Thyroid gland (tissue), 4 donors: ENCODE data around the gene POLDIP3. TPM values are rescaled to one million over a fixed set of nuclear protein-coding genes. Genes with fewer than 3 reads are reported as not detected.
"Not testable (repeated sequence)": the region's sequence is repeated elsewhere in the genome, so short reads cannot be mapped to it uniquely, and the experiment has no call there.

Source experiments
- DNase-seq, 2 donors: peaks; one replicate each; pipeline ENCODE4 v3.0.0-alpha.2; 2019
- H3K27ac ChIP-seq, 3 donors: fragments of 200-600 bp; sonication (generic); 1 replicate in 2 of 3; 2 replicates in 1 of 3; pipeline ENCODE4 v1.5.1; 2016 to 2019; ENCODE audit warnings: mild to moderate bottlenecking in 1 of 3, moderate library complexity in 1 of 3
- H3K27me3 ChIP-seq: fragments of 200-600 bp; sonication (generic); one replicate; pipeline ENCODE4 v1.5.1; 2019
- H3K36me3 ChIP-seq, 2 donors: fragments of 200-600 bp; sonication (generic); one replicate each; pipeline ENCODE4 v1.5.1; 2016 to 2019
- H3K4me1 ChIP-seq, 2 donors: fragments of 200-600 bp; sonication (generic); one replicate each; pipeline ENCODE4 v1.5.1; 2017 to 2019
- H3K4me3 ChIP-seq, 3 donors: fragments of 200-600 bp; sonication (generic); replicated peaks in 1 of 3; 1 replicate in 2 of 3; 2 replicates in 1 of 3; pipeline ENCODE4 v1.5.1; 2016; ENCODE audit warnings: mild to moderate bottlenecking in 1 of 3
- H3K9me3 ChIP-seq: fragments of 200-600 bp; sonication (generic); one replicate; pipeline ENCODE4 v1.5.1; 2017
- CTCF ChIP-seq, 6 experiments: fragments of 200-600 bp in 3 of 6; fragments of 450-650 bp in 3 of 6; sonication (generic) in 3 of 6; IDR thresholded peaks; one replicate each; pipeline ENCODE4 v1.5.1; 2016 to 2019; ENCODE audit warnings: antibody characterized with exemption in 6 of 6, mild to moderate bottlenecking in 2 of 6, inconsistent platforms in 1 of 6, moderate library complexity in 1 of 6
- POLR2A ChIP-seq, 2 donors: fragments of 450-650 bp; IDR thresholded peaks; one replicate each; pipeline ENCODE4 v1.6.1; 2017; ENCODE audit warnings: antibody characterized with exemption in 2 of 2, mild to moderate bottlenecking in 2 of 2, moderate library complexity in 1 of 2
- WGBS, 2 donors: methylation state at CpG; one replicate each; pipeline ENCODE4 v1.1.5; 2017; 5-methylcytosine and 5-hydroxymethylcytosine counted together
- intact Hi-C: fragments of 100-400 bp; cut with DNase I; formaldehyde crosslinking; loops from one replicate; pipeline ENCODE4 v1.15.1; 2023
- total RNA-seq, 4 donors: library from RNA; depleted of rRNA; stranded (reverse); fragments of >200 nt; gene quantifications; one replicate each; pipeline ENCODE4 v1.2.3, GENCODE V29; 2016

The POLDIP3 gene
- total RNA-seq, 4 donors from 2014 or later: 46.1 to 55.4 (median 49.8) TPM

- Histone ChIP-seq H3K27me3 (no peaks in the 10 kb centered on the region), H3K27ac (peak overlapping the region in 2 of 3 donors; percentile 51 to 63), H3K36me3 (no peaks in the 10 kb centered on the region), H3K9me3 (no peaks in the 10 kb centered on the region), H3K4me3 (no peak overlapping the region), H3K4me1 (peaks cover 19 to 28% of the 10 kb centered on the region in 2 donors)
- intact Hi-C loops: no loop called here
- WGBS, 2 donors: 51 to 56% methylated on average over 5 of the region's 5 CpGs
- no peak for DNase-seq
- no peak for TF ChIP-seq POLR2A (IDR thresholded peaks at IDR 0.05)
- TF ChIP-seq CTCF (IDR thresholded peaks at IDR 0.05): no peak
Observed at GRCh38 chr22:42561856-42562255, 52.8 kb downstream of the POLDIP3 start.

GRCh38 chr22:42560781-42561180 is 53.9 kb downstream of the POLDIP3 start:
- DNase-seq: no peak
- Histone ChIP-seq H3K36me3 (no peaks in the 10 kb centered on the region), H3K27me3 (no peaks in the 10 kb centered on the region), H3K4me1 (peaks cover 19 to 28% of the 10 kb centered on the region in 2 donors), H3K27ac (peak overlapping the region in 2 of 3 donors; percentile 10 to 51), H3K9me3 (no peaks in the 10 kb centered on the region), H3K4me3 (no peak overlapping the region)
- TF ChIP-seq CTCF (IDR thresholded peaks at IDR 0.05): peak in 4 of 6 experiments; percentile 19 to 39 (median 32)
- no peak for TF ChIP-seq POLR2A (IDR thresholded peaks at IDR 0.05)
- 22 to 56% methylated on average over 7 of the region's 7 CpGs for WGBS, 2 donors
- intact Hi-C loops: no loop called here

- TF ChIP-seq CTCF (IDR thresholded peaks at IDR 0.05) (no peak), POLR2A (IDR thresholded peaks at IDR 0.05) (no peak)
- intact Hi-C loops: no loop called here
Observed at GRCh38 chr22:42560381-42560780, 54.3 kb downstream of the POLDIP3 start.

GRCh38 chr22:42553475-42554361 is 61.0 kb downstream of the POLDIP3 start, which contains the start of gene SERHL2:
TSS of gene SERHL2 (plus strand) at chr22:42553956. CDS start at chr22:42554021, 65 bp downstream.
- no peaks in the 10 kb centered on the region for H3K36me3 ChIP-seq
- intact Hi-C loops: no loop called here
- H3K27me3 ChIP-seq: no peaks in the 10 kb centered on the region
- WGBS, 2 donors: 8% methylated on average over 18 to 42 of the region's 75 CpGs
- TF ChIP-seq POLR2A (IDR thresholded peaks at IDR 0.05) (peak in 1 of 2 donors; percentile 35), CTCF (IDR thresholded peaks at IDR 0.05) (peak in 1 of 6 experiments; percentile 11)
- peaks cover 10 to 19% of the 10 kb centered on the region in 2 donors for H3K4me1 ChIP-seq
- peak within 1 kb of the TSS in 1 of 3 donors; percentile 51 for H3K27ac ChIP-seq
- peak; percentile 74 to 76 for DNase-seq
- peak within 1 kb of the TSS in 1 of 3 donors; percentile 41 for H3K4me3 ChIP-seq
- no peaks in the 10 kb centered on the region for H3K9me3 ChIP-seq

More at GRCh38 chr22:42560381-42560780, 54.3 kb downstream of the POLDIP3 start:
- 42 to 62% methylated on average over 8 of the region's 8 CpGs for WGBS, 2 donors
- H3K27ac ChIP-seq: peak overlapping the region in 1 of 3 donors; percentile 51
- H3K4me3 ChIP-seq: no peak overlapping the region
- peaks cover 19 to 28% of the 10 kb centered on the region in 2 donors for H3K4me1 ChIP-seq
- no peaks in the 10 kb centered on the region for H3K36me3 ChIP-seq
- H3K9me3 ChIP-seq: no peaks in the 10 kb centered on the region
- DNase-seq: peak; percentile 90 to 93
- H3K27me3 ChIP-seq: no peaks in the 10 kb centered on the region

GRCh38 chr22:42552294-42552647 is 62.4 kb downstream of the POLDIP3 start:
- H3K27ac ChIP-seq, H3K27me3 ChIP-seq, H3K36me3 ChIP-seq, DNase-seq, H3K9me3 ChIP-seq, H3K4me3 ChIP-seq, intact Hi-C loops: not testable (repeated sequence)
- 93 to 96% methylated on average over 6 of the region's 6 CpGs for WGBS, 2 donors
- TF ChIP-seq CTCF (IDR thresholded peaks at IDR 0.05): peak in 2 of 6 experiments; percentile 5 to 33
- H3K4me1 ChIP-seq: peaks cover 10 to 19% of the 10 kb centered on the region in 2 donors
